Loucy (cell line): Measurements from ENCODE around the gene IL16.
A peak's percentile ranks its signal among the peaks of the same experiment; 100 is the strongest.

ENCODE experiments used
- H2AFZ ChIP-seq: fragments of 200-600 bp; sonication (generic); 2 replicates; pipeline ENCODE4 v1.6.0; 2016; ENCODE audit warnings: antibody characterized with exemption, mild to moderate bottlenecking, low read length, moderate library complexity
- H3F3A ChIP-seq: fragments of 200-600 bp; 2 replicates; pipeline ENCODE4 v1.6.0; 2016; ENCODE audit warnings: antibody characterized with exemption, low read depth, mild to moderate bottlenecking
- H3K27me3 ChIP-seq: fragments of 200-600 bp; sonication (generic); 2 replicates; pipeline ENCODE4 v1.6.1; 2014; ENCODE audit warnings: low read length, mild to moderate bottlenecking; ENCODE audit not compliant: insufficient read depth, poor library complexity, severe bottlenecking
- H3K36me3 ChIP-seq: fragments of 200-600 bp; sonication (generic); 2 replicates; pipeline ENCODE4 v1.6.1; 2016; ENCODE audit warnings: low read length; ENCODE audit not compliant: insufficient read depth
- H3K4me1 ChIP-seq: fragments of 200-600 bp; sonication (generic); 2 replicates; pipeline ENCODE4 v1.5.1; 2014; ENCODE audit warnings: low read length, mild to moderate bottlenecking; ENCODE audit not compliant: insufficient read depth, poor library complexity, severe bottlenecking
- H3K4me2 ChIP-seq: fragments of 200-600 bp; sonication (generic); 2 replicates; pipeline ENCODE4 v1.6.0; 2014; ENCODE audit warnings: antibody characterized with exemption, low read length, low read depth, mild to moderate bottlenecking; ENCODE audit not compliant: poor library complexity, severe bottlenecking
- H3K4me3 ChIP-seq: fragments of 200-600 bp; sonication (generic); 2 replicates; pipeline ENCODE4 v1.5.1; 2014; ENCODE audit warnings: low read length, mild to moderate bottlenecking, mixed read lengths; ENCODE audit not compliant: poor library complexity, severe bottlenecking
- H3K79me2 ChIP-seq: fragments of 200-600 bp; sonication (generic); 2 replicates; pipeline ENCODE4 v1.6.1; 2014; ENCODE audit warnings: low read length; ENCODE audit not compliant: insufficient read depth
- H3K9ac ChIP-seq: fragments of 200-600 bp; sonication (generic); 2 replicates; pipeline ENCODE4 v1.6.0; 2014; ENCODE audit warnings: mild to moderate bottlenecking, low read depth, low read length, moderate library complexity; ENCODE audit not compliant: poor library complexity, severe bottlenecking
- H3K9me2 ChIP-seq: fragments of 200-600 bp; sonication (generic); replicated peaks from 2 replicates; pipeline ENCODE4 v1.6.1; 2016; ENCODE audit warnings: low read depth, low read length, mixed read lengths
- H3K9me3 ChIP-seq: fragments of 200-600 bp; sonication (generic); 2 replicates; pipeline ENCODE4 v1.6.1; 2014; ENCODE audit warnings: mild to moderate bottlenecking, antibody characterized with exemption, low read length, low read depth; ENCODE audit not compliant: insufficient read depth
- H4K20me1 ChIP-seq: fragments of 200-600 bp; sonication (generic); 2 replicates; pipeline ENCODE4 v1.6.0; 2014; ENCODE audit warnings: antibody characterized with exemption, low read length, mild to moderate bottlenecking; ENCODE audit not compliant: insufficient read depth, poor library complexity, severe bottlenecking
- EZH2phosphoT487 ChIP-seq: fragments of 200-600 bp; IDR thresholded peaks from 2 replicates; pipeline ENCODE4 v1.6.1; 2018; ENCODE audit warnings: antibody characterized with exemption, mild to moderate bottlenecking, moderate library complexity, borderline replicate concordance
- TF ChIP-seq, protein P1 (sequence below): fragments of 200-600 bp; sonication (generic); conservative IDR thresholded peaks from 2 replicates; pipeline ENCODE4 v1.5.1; 2014; ENCODE audit warnings: mild to moderate bottlenecking, antibody characterized with exemption, low read length

The IL16 gene

DNA sequence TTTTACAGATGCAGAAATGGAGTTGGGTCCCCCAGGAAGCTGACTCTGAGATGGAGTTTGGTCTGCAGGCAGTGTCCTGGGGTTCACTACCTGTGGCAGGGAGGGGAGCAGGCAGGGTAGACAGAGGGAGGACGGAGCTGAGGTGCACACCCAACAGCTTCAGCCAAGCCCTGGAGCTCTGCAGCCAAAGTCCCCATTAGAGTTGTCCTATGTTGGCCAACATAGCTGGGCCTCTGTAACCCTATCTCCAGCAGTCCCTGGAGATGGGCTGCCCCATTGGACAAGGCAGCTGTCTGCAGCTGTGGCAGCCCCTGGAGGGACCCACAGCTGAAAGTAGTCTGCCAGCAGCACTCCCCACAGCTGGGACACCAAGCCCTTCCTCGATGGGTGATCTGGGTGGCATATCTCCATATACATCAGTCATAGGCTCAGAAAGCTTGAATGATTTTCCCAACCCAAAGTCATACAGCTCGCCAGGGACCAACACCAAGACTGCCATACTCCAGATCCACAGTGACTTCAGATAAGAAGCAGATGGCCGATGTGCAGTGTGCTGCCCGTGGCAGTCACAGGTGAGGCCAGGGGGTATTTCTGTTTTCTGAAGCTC, 95.3 kb downstream of the IL16 start:
- Histone ChIP-seq H3K4me1 (peaks cover 58% of the 10 kb centered on the region), H2AFZ (peak overlapping the region; percentile 20; the same call in 1 of the 2 replicates), H4K20me1 (no peaks in the 10 kb centered on the region), H3K36me3 (no peaks in the 10 kb centered on the region), H3K9me3 (no peaks in the 10 kb centered on the region), H3K4me3 (no peak overlapping the region), H3K9me2 (no peaks in the 10 kb centered on the region), H3K4me2 (peak overlapping the region; percentile 92), H3K79me2 (peaks cover 22% of the 10 kb centered on the region), H3F3A (peaks cover 14% of the 10 kb centered on the region), H3K9ac (peak overlapping the region; percentile 84), H3K27me3 (no peaks in the 10 kb centered on the region)
- TF ChIP-seq EZH2phosphoT487 = no peak
- TF ChIP-seq, protein P1, sequence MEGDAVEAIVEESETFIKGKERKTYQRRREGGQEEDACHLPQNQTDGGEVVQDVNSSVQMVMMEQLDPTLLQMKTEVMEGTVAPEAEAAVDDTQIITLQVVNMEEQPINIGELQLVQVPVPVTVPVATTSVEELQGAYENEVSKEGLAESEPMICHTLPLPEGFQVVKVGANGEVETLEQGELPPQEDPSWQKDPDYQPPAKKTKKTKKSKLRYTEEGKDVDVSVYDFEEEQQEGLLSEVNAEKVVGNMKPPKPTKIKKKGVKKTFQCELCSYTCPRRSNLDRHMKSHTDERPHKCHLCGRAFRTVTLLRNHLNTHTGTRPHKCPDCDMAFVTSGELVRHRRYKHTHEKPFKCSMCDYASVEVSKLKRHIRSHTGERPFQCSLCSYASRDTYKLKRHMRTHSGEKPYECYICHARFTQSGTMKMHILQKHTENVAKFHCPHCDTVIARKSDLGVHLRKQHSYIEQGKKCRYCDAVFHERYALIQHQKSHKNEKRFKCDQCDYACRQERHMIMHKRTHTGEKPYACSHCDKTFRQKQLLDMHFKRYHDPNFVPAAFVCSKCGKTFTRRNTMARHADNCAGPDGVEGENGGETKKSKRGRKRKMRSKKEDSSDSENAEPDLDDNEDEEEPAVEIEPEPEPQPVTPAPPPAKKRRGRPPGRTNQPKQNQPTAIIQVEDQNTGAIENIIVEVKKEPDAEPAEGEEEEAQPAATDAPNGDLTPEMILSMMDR = no peak

DNA sequence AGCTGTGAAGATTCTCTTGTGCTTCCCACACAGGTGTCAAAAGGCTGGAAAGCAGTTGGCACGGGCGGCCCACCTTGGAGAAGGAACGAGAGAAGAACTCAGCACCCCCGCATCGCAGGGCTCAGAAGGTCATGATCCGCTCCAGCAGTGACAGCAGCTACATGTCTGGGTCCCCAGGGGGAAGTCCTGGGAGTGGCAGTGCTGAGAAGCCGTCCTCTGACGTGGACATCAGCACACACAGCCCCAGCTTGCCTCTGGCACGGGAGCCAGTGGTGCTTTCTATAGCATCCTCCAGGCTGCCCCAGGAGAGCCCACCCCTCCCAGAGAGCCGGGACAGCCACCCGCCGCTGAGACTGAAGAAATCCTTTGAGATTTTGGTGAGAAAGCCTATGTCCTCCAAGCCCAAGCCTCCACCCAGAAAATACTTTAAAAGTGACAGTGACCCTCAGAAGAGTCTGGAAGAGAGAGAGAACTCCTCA, 95.9 kb downstream of the IL16 start:
- Histone ChIP-seq H2AFZ (no peak overlapping the region), H3K9ac (peak overlapping the region; percentile 84), H3K4me3 (peak overlapping the region; percentile 80), H3K4me1 (peaks cover 59% of the 10 kb centered on the region), H3K4me2 (peak overlapping the region; percentile 92), H3K27me3 (no peaks in the 10 kb centered on the region), H4K20me1 (no peaks in the 10 kb centered on the region), H3K9me2 (no peaks in the 10 kb centered on the region), H3K79me2 (peaks cover 27% of the 10 kb centered on the region), H3K9me3 (no peaks in the 10 kb centered on the region), H3F3A (peaks cover 14% of the 10 kb centered on the region), H3K36me3 (no peaks in the 10 kb centered on the region)
- TF ChIP-seq, protein P1 = no peak

DNA sequence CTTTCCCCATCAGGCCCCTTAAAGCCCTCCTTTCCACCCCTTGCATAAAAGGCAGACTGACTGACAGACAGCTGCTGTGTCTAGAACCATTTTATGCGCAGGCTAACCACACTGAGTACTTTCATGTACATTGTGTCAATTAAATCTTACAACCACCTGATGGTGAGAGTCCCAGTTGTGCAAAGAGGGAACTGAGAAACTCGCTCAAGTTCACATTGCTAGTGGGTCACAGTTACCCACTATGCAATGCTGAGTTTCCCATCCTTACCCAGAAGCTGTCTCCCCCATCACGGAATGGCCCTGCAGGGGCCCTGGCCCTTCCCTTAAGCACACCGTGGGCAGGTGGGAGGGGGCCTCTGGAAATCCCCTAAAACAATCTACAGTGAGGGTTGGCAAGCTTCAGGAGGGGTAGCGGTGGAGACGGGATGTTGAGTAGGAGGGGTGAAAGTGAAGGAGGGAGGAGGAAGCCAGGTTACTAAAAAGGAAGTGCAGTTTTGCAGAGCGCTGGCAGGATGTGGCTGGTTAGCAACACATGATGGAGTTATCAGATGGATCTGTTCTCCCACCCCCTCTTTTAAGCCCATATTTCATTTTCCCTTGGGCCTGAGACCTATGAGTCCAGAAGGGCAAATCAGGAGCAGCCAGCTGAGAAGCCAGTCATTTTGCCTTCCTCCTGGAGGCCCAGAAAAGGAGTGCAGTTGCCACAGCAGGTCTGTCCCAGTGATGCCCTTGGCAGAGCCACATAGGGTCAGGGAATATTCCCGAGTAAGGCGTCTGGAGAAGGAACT, 97.2 kb downstream of the IL16 start:
- Histone ChIP-seq H3K9me3 (no peaks in the 10 kb centered on the region), H3F3A (peaks cover 14% of the 10 kb centered on the region), H3K4me1 (peaks cover 73% of the 10 kb centered on the region), H4K20me1 (peaks cover 4% of the 10 kb centered on the region), H3K9ac (peak overlapping the region; percentile 84), H3K27me3 (no peaks in the 10 kb centered on the region), H2AFZ (peak overlapping the region; percentile 69; the same call in 1 of the 2 replicates), H3K79me2 (peaks cover 41% of the 10 kb centered on the region), H3K36me3 (no peaks in the 10 kb centered on the region), H3K4me2 (peak overlapping the region; percentile 92), H3K9me2 (no peaks in the 10 kb centered on the region), H3K4me3 (peak overlapping the region; percentile 80)
- no peak for TF ChIP-seq EZH2phosphoT487
- TF ChIP-seq, protein P1 = no peak
